Loucy (cell line): ENCODE measurements around the gene RELT.

ENCODE experiments used
- H2AFZ ChIP-seq: fragments of 200-600 bp; sonication (generic); 2 replicates; pipeline ENCODE4 v1.6.0; 2016; ENCODE audit warnings: antibody characterized with exemption, mild to moderate bottlenecking, low read length, moderate library complexity
- H3F3A ChIP-seq: fragments of 200-600 bp; 2 replicates; pipeline ENCODE4 v1.6.0; 2016; ENCODE audit warnings: antibody characterized with exemption, low read depth, mild to moderate bottlenecking
- H3K27me3 ChIP-seq: fragments of 200-600 bp; sonication (generic); 2 replicates; pipeline ENCODE4 v1.6.1; 2014; ENCODE audit warnings: low read length, mild to moderate bottlenecking; ENCODE audit not compliant: insufficient read depth, poor library complexity, severe bottlenecking
- H3K36me3 ChIP-seq: fragments of 200-600 bp; sonication (generic); 2 replicates; pipeline ENCODE4 v1.6.1; 2016; ENCODE audit warnings: low read length; ENCODE audit not compliant: insufficient read depth
- H3K4me1 ChIP-seq: fragments of 200-600 bp; sonication (generic); 2 replicates; pipeline ENCODE4 v1.5.1; 2014; ENCODE audit warnings: low read length, mild to moderate bottlenecking; ENCODE audit not compliant: insufficient read depth, poor library complexity, severe bottlenecking
- H3K4me2 ChIP-seq: fragments of 200-600 bp; sonication (generic); 2 replicates; pipeline ENCODE4 v1.6.0; 2014; ENCODE audit warnings: antibody characterized with exemption, low read length, low read depth, mild to moderate bottlenecking; ENCODE audit not compliant: poor library complexity, severe bottlenecking
- H3K4me3 ChIP-seq: fragments of 200-600 bp; sonication (generic); 2 replicates; pipeline ENCODE4 v1.5.1; 2014; ENCODE audit warnings: low read length, mild to moderate bottlenecking, mixed read lengths; ENCODE audit not compliant: poor library complexity, severe bottlenecking
- H3K79me2 ChIP-seq: fragments of 200-600 bp; sonication (generic); 2 replicates; pipeline ENCODE4 v1.6.1; 2014; ENCODE audit warnings: low read length; ENCODE audit not compliant: insufficient read depth
- H3K9ac ChIP-seq: fragments of 200-600 bp; sonication (generic); 2 replicates; pipeline ENCODE4 v1.6.0; 2014; ENCODE audit warnings: mild to moderate bottlenecking, low read depth, low read length, moderate library complexity; ENCODE audit not compliant: poor library complexity, severe bottlenecking
- H3K9me2 ChIP-seq: fragments of 200-600 bp; sonication (generic); replicated peaks from 2 replicates; pipeline ENCODE4 v1.6.1; 2016; ENCODE audit warnings: low read depth, low read length, mixed read lengths
- H3K9me3 ChIP-seq: fragments of 200-600 bp; sonication (generic); 2 replicates; pipeline ENCODE4 v1.6.1; 2014; ENCODE audit warnings: mild to moderate bottlenecking, antibody characterized with exemption, low read length, low read depth; ENCODE audit not compliant: insufficient read depth
- H4K20me1 ChIP-seq: fragments of 200-600 bp; sonication (generic); 2 replicates; pipeline ENCODE4 v1.6.0; 2014; ENCODE audit warnings: antibody characterized with exemption, low read length, mild to moderate bottlenecking; ENCODE audit not compliant: insufficient read depth, poor library complexity, severe bottlenecking
- CTCF ChIP-seq: fragments of 200-600 bp; sonication (generic); conservative IDR thresholded peaks from 2 replicates; pipeline ENCODE4 v1.5.1; 2014; ENCODE audit warnings: mild to moderate bottlenecking, antibody characterized with exemption, low read length
- EZH2phosphoT487 ChIP-seq: fragments of 200-600 bp; IDR thresholded peaks from 2 replicates; pipeline ENCODE4 v1.6.1; 2018; ENCODE audit warnings: antibody characterized with exemption, mild to moderate bottlenecking, moderate library complexity, borderline replicate concordance

RELT gene

GRCh38 chr11:73383249-73384124 is 7.3 kb downstream of the RELT start:
- peak overlapping the region; percentile 87 for H3K4me2 ChIP-seq
- H3K9me2 ChIP-seq: no peaks in the 10 kb centered on the region
- peak overlapping the region; percentile 33 for H3K9ac ChIP-seq
- TF ChIP-seq CTCF (no peak), EZH2phosphoT487 (no peak)
- peaks cover 100% of the 10 kb centered on the region for H3K79me2 ChIP-seq
- no peaks in the 10 kb centered on the region for H3K36me3 ChIP-seq
- no peaks in the 10 kb centered on the region for H3F3A ChIP-seq
- no peaks in the 10 kb centered on the region for H3K27me3 ChIP-seq
- H3K9me3 ChIP-seq: no peaks in the 10 kb centered on the region
- H2AFZ ChIP-seq: no peak overlapping the region
- H3K4me1 ChIP-seq: peaks cover 83% of the 10 kb centered on the region
- H4K20me1 ChIP-seq: peaks cover 71% of the 10 kb centered on the region
- H3K4me3 ChIP-seq: no peak overlapping the region

GRCh38 chr11:73384125-73384441 is 7.9 kb downstream of the RELT start:
- Histone ChIP-seq H3K36me3 (no peaks in the 10 kb centered on the region; the same call in 1 of the 2 replicates), H3K27me3 (no peaks in the 10 kb centered on the region), H3K4me1 (peaks cover 77% of the 10 kb centered on the region), H3K9me2 (no peaks in the 10 kb centered on the region), H4K20me1 (peaks cover 65% of the 10 kb centered on the region), H3K4me3 (no peak overlapping the region), H3K9ac (peak overlapping the region; percentile 16), H3F3A (no peaks in the 10 kb centered on the region), H3K4me2 (peak overlapping the region; percentile 87), H3K9me3 (no peaks in the 10 kb centered on the region), H2AFZ (no peak overlapping the region), H3K79me2 (peaks cover 99% of the 10 kb centered on the region)
- TF ChIP-seq EZH2phosphoT487: no peak
- no peak for TF ChIP-seq CTCF

- Histone ChIP-seq H3F3A (no peaks in the 10 kb centered on the region), H3K36me3 (peaks cover 2% of the 10 kb centered on the region; the same call in 1 of the 2 replicates), H3K79me2 (peaks cover 99% of the 10 kb centered on the region), H4K20me1 (peaks cover 61% of the 10 kb centered on the region), H3K4me3 (peak overlapping the region; percentile 34), H3K9ac (peak overlapping the region; percentile 46), H3K9me2 (no peaks in the 10 kb centered on the region), H3K9me3 (no peaks in the 10 kb centered on the region), H2AFZ (no peak overlapping the region), H3K4me2 (peak overlapping the region; percentile 87), H3K4me1 (peaks cover 74% of the 10 kb centered on the region), H3K27me3 (no peaks in the 10 kb centered on the region)
- TF ChIP-seq EZH2phosphoT487 (no peak), CTCF (no peak)
Measured at GRCh38 chr11:73384531-73384871, 8.3 kb downstream of the RELT start.
